Measurements from ENCODE around the gene BICRA. TPM values are rescaled to one million over a fixed set of nuclear protein-coding genes. Genes with fewer than 3 reads are reported as not detected.

BICRA gene
- total and polyA plus RNA-seq, 9 of the 15 experiments (the other 6 are each of a cell fraction or from before 2014, with no cell fraction given): 0.01 to 8.8 (median 1.2) TPM

DNA sequence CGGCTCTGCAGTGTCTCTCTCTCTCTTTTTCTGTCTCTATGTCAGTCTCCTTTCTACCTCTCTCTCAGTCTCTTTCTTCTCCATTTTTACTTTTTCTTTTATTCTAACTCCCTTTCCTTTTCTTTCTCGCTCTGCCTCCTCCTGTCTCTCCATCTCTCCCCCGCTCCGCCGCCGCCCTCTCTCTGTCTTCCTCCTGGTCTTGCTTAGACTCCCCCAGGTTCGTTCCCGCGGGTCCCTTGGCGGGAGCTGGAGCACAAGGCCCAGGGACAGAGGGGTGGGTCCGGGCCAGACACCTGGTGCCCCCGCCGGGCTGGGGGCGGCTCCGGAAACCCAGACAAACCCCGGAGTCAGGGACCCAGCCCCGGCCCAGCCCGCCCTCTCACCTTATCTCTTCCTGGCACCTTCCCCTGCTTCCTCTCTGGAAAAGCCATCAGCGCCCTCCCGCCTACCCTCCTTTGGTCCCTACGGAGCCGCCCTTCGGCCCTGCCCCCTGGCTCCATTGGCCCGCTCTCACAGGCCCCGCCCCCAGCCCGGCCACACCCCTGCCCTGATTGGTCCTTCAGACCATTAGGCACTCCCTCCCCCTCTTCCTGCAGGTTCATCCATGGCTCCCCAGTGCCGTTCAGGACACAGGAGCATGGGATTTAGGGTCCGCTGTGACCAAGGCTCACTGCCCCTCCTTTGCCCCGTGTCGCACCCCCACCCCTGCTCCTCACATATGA, 121.0 kb downstream of the BICRA start (continued):
- TF ChIP-seq, protein P1, sequence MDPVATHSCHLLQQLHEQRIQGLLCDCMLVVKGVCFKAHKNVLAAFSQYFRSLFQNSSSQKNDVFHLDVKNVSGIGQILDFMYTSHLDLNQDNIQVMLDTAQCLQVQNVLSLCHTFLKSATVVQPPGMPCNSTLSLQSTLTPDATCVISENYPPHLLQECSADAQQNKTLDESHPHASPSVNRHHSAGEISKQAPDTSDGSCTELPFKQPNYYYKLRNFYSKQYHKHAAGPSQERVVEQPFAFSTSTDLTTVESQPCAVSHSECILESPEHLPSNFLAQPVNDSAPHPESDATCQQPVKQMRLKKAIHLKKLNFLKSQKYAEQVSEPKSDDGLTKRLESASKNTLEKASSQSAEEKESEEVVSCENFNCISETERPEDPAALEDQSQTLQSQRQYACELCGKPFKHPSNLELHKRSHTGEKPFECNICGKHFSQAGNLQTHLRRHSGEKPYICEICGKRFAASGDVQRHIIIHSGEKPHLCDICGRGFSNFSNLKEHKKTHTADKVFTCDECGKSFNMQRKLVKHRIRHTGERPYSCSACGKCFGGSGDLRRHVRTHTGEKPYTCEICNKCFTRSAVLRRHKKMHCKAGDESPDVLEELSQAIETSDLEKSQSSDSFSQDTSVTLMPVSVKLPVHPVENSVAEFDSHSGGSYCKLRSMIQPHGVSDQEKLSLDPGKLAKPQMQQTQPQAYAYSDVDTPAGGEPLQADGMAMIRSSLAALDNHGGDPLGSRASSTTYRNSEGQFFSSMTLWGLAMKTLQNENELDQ (CRISPR knock-in tag; IDR thresholded peaks at IDR 0.05; ENCODE audit: borderline replicate concordance): no peak
- TF ChIP-seq NFE2 (IDR thresholded peaks at IDR 0.05; ENCODE audit: low read depth): 0 out of 2 replicates have a peak, but pooled peaks have one; percentile 12
- TF ChIP-seq ETV5 (CRISPR knock-in tag; IDR thresholded peaks at IDR 0.05; ENCODE audit: low read depth): peak; percentile 88
- TF ChIP-seq GABPB1 (CRISPR knock-in tag; IDR thresholded peaks at IDR 0.05): peak; percentile 64; the same call in 1 of the 2 replicates
- peak; percentile 89 for TF ChIP-seq CBFA2T3 (IDR thresholded peaks at IDR 0.05)
- peak; percentile 63 to 73; a peak in 2 of 4 replicates for TF ChIP-seq SIN3A (IDR thresholded peaks at IDR 0.05; ENCODE audit: borderline replicate concordance in 2 of 2, control insufficient read depth in 1 of 2, low read depth in 2 of 2, low read length in 2 of 2)
- TF ChIP-seq ZNF57 (CRISPR knock-in tag; IDR thresholded peaks at IDR 0.05): no peak
- TF ChIP-seq, protein P2, sequence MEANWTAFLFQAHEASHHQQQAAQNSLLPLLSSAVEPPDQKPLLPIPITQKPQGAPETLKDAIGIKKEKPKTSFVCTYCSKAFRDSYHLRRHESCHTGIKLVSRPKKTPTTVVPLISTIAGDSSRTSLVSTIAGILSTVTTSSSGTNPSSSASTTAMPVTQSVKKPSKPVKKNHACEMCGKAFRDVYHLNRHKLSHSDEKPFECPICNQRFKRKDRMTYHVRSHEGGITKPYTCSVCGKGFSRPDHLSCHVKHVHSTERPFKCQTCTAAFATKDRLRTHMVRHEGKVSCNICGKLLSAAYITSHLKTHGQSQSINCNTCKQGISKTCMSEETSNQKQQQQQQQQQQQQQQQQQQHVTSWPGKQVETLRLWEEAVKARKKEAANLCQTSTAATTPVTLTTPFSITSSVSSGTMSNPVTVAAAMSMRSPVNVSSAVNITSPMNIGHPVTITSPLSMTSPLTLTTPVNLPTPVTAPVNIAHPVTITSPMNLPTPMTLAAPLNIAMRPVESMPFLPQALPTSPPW (CRISPR knock-in tag; IDR thresholded peaks at IDR 0.05): peak; percentile 74
- TF ChIP-seq NBN (IDR thresholded peaks at IDR 0.05; ENCODE audit: low read depth): peak; percentile 38; the same call in 1 of the 2 replicates
- 0 out of 2 replicates have a peak, but pooled peaks have one; percentile 44 for TF ChIP-seq ZNF263 (CRISPR knock-in tag; IDR thresholded peaks at IDR 0.05; ENCODE audit: borderline replicate concordance)
- TF ChIP-seq, protein P3, sequence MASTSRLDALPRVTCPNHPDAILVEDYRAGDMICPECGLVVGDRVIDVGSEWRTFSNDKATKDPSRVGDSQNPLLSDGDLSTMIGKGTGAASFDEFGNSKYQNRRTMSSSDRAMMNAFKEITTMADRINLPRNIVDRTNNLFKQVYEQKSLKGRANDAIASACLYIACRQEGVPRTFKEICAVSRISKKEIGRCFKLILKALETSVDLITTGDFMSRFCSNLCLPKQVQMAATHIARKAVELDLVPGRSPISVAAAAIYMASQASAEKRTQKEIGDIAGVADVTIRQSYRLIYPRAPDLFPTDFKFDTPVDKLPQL (IDR thresholded peaks at IDR 0.05; ENCODE audit: extremely low read depth, insufficient read length): no peak
- TF ChIP-seq POLR2G (IDR thresholded peaks at IDR 0.05; ENCODE audit: low read depth, low read length): peak; percentile 74
- TF ChIP-seq PHF20 (IDR thresholded peaks at IDR 0.05; ENCODE audit: partially characterized antibody): peak; percentile 39
- no peak for TF ChIP-seq CHD2 (IDR thresholded peaks at IDR 0.05; ENCODE audit: low read depth, low read length)
- no peak for TF ChIP-seq POLR3G (IDR thresholded peaks at IDR 0.05; ENCODE audit: extremely low read depth, insufficient read length, insufficient replicate concordance)
- TF ChIP-seq SAP30 (IDR thresholded peaks at IDR 0.05; ENCODE audit: borderline replicate concordance, insufficient read depth, low read depth, low read length, poor library complexity, severe bottlenecking): peak; percentile 56
- peak; percentile 90; the same call in 1 of the 2 replicates for TF ChIP-seq ZBTB7A (IDR thresholded peaks at IDR 0.05; ENCODE audit: borderline replicate concordance, control insufficient read depth, low read depth, low read length)
- no peak for TF ChIP-seq KLF6 (CRISPR knock-in tag; IDR thresholded peaks at IDR 0.05; ENCODE audit: borderline replicate concordance)
- TF ChIP-seq FOXM1 (IDR thresholded peaks at IDR 0.05; ENCODE audit: low read depth): 0 out of 2 replicates have a peak, but pooled peaks have one; percentile 23
- TF ChIP-seq FOXM1 (CRISPR knock-in tag; IDR thresholded peaks at IDR 0.05; ENCODE audit: low read depth): no peak
- TF ChIP-seq THRAP3 (IDR thresholded peaks at IDR 0.05; ENCODE audit: borderline replicate concordance): no peak; the same call in 1 of the 2 replicates
- TF ChIP-seq HSF4 (CRISPR knock-in tag; IDR thresholded peaks at IDR 0.05; ENCODE audit: borderline replicate concordance): no peak
- no peak for TF ChIP-seq ZNF695 (CRISPR knock-in tag; IDR thresholded peaks at IDR 0.05)
- TF ChIP-seq ZNF253 (CRISPR knock-in tag; conservative IDR thresholded peaks at IDR 0.05): no peak

Measured in K562 (cell line).